ENCODE data around the gene FLT3LG.

FLT3LG gene

GRCh38 chr19:49437231-49437630 is 36.8 kb upstream of the FLT3LG start:
- TF ChIP-seq POLR2AphosphoS5 (IDR thresholded peaks at IDR 0.05; ENCODE audit: low read depth, low read length) (no peak), SIN3A (IDR thresholded peaks at IDR 0.05; ENCODE audit: borderline replicate concordance, insufficient read depth, low read length) (no peak), REST (IDR thresholded peaks at IDR 0.05; ENCODE audit: insufficient read depth in 1 of 2, low read depth in 2 of 2, low read length in 2 of 2) (no peak), TAF1 (IDR thresholded peaks at IDR 0.05; ENCODE audit: borderline replicate concordance, insufficient read depth, low read length) (no peak), FOXP2 (optimal IDR thresholded peaks at IDR 0.05; ENCODE audit: borderline replicate concordance, extremely low read depth, extremely low read length, insufficient read depth) (no peak)

GRCh38 chr19:49438261-49438660 is 35.8 kb upstream of the FLT3LG start:
- TF ChIP-seq POLR2AphosphoS5 (IDR thresholded peaks at IDR 0.05; ENCODE audit: low read depth, low read length) = no peak
- TF ChIP-seq SIN3A (IDR thresholded peaks at IDR 0.05; ENCODE audit: borderline replicate concordance, insufficient read depth, low read length) = no peak

GRCh38 chr19:49439836-49440235 is 34.2 kb upstream of the FLT3LG start:
- TF ChIP-seq POLR2AphosphoS5 (IDR thresholded peaks at IDR 0.05; ENCODE audit: low read depth, low read length) = no peak
- no peak for TF ChIP-seq FOXP2 (optimal IDR thresholded peaks at IDR 0.05; ENCODE audit: borderline replicate concordance, extremely low read depth, extremely low read length, insufficient read depth)
- TF ChIP-seq TAF1 (IDR thresholded peaks at IDR 0.05; ENCODE audit: borderline replicate concordance, insufficient read depth, low read length) = no peak
- TF ChIP-seq SIN3A (IDR thresholded peaks at IDR 0.05; ENCODE audit: borderline replicate concordance, insufficient read depth, low read length) = no peak
- no peak for TF ChIP-seq REST (IDR thresholded peaks at IDR 0.05; ENCODE audit: insufficient read depth in 1 of 2, low read depth in 2 of 2, low read length in 2 of 2)

- TF ChIP-seq SIN3A (IDR thresholded peaks at IDR 0.05; ENCODE audit: borderline replicate concordance, insufficient read depth, low read length) (no peak), REST (IDR thresholded peaks at IDR 0.05; ENCODE audit: insufficient read depth in 1 of 2, low read depth in 2 of 2, low read length in 2 of 2) (no peak), FOXP2 (optimal IDR thresholded peaks at IDR 0.05; ENCODE audit: borderline replicate concordance, extremely low read depth, extremely low read length, insufficient read depth) (no peak), POLR2AphosphoS5 (IDR thresholded peaks at IDR 0.05; ENCODE audit: low read depth, low read length) (no peak), TAF1 (IDR thresholded peaks at IDR 0.05; ENCODE audit: borderline replicate concordance, insufficient read depth, low read length) (no peak)
Observed at GRCh38 chr19:49440439-49441209, 33.4 kb upstream of the FLT3LG start.

- TF ChIP-seq POLR2AphosphoS5 (IDR thresholded peaks at IDR 0.05; ENCODE audit: low read depth, low read length) (no peak), TAF1 (IDR thresholded peaks at IDR 0.05; ENCODE audit: borderline replicate concordance, insufficient read depth, low read length) (no peak), REST (IDR thresholded peaks at IDR 0.05; ENCODE audit: insufficient read depth in 1 of 2, low read depth in 2 of 2, low read length in 2 of 2) (no peak), FOXP2 (optimal IDR thresholded peaks at IDR 0.05; ENCODE audit: borderline replicate concordance, extremely low read depth, extremely low read length, insufficient read depth) (no peak), SIN3A (IDR thresholded peaks at IDR 0.05; ENCODE audit: borderline replicate concordance, insufficient read depth, low read length) (no peak)
Observed at GRCh38 chr19:49441210-49441959, 32.6 kb upstream of the FLT3LG start, which contains the start of gene SLC17A7. Gene SLC17A7, minus strand, starts transcription at chr19:49441527. Its CDS starts 148 bp downstream, at chr19:49441379.
